Measurements from ENCODE around the gene MSRB1. TPM values are rescaled to one million over a fixed set of nuclear protein-coding genes. Genes with fewer than 3 reads are reported as not detected.

MSRB1 gene
- total and polyA plus RNA-seq, 9 of the 15 experiments (the other 6 are each of a cell fraction or from before 2014, with no cell fraction given) = 5.4 to 33.7 (median 25.7) TPM

GRCh38 chr16:1983544-1984346 is 40.7 kb upstream of the MSRB1 start, which contains the start of gene GFER (continued):
- no peak for TF ChIP-seq ELF4 (CRISPR knock-in tag; IDR thresholded peaks at IDR 0.05)
- TF ChIP-seq GABPA (tag; conservative IDR thresholded peaks at IDR 0.05; ENCODE audit: low read depth) = peak; percentile 66
- no peak for TF ChIP-seq RNF2 (IDR thresholded peaks at IDR 0.05)
- TF ChIP-seq CEBPZ (IDR thresholded peaks at IDR 0.05; ENCODE audit: borderline replicate concordance, low read depth, low read length) = no peak
- TF ChIP-seq ZMIZ1 (IDR thresholded peaks at IDR 0.05; ENCODE audit: low read depth in 2 of 2, low read length in 2 of 2) = peak in 1 of 2 experiments; percentile 27; a peak in 1 of 4 replicates
- no peak for TF ChIP-seq ZNF699 (CRISPR knock-in tag; IDR thresholded peaks at IDR 0.05; ENCODE audit: insufficient replicate concordance)
- no peak for TF ChIP-seq PURB (CRISPR knock-in tag; IDR thresholded peaks at IDR 0.05; ENCODE audit: low read depth)
- TF ChIP-seq GTF2F1 (IDR thresholded peaks at IDR 0.05; ENCODE audit: low read depth, low read length) = 0 out of 2 replicates have a peak, but pooled peaks have one; percentile 35
- TF ChIP-seq KLF16 (IDR thresholded peaks at IDR 0.05) = no peak
- TF ChIP-seq, protein P1, sequence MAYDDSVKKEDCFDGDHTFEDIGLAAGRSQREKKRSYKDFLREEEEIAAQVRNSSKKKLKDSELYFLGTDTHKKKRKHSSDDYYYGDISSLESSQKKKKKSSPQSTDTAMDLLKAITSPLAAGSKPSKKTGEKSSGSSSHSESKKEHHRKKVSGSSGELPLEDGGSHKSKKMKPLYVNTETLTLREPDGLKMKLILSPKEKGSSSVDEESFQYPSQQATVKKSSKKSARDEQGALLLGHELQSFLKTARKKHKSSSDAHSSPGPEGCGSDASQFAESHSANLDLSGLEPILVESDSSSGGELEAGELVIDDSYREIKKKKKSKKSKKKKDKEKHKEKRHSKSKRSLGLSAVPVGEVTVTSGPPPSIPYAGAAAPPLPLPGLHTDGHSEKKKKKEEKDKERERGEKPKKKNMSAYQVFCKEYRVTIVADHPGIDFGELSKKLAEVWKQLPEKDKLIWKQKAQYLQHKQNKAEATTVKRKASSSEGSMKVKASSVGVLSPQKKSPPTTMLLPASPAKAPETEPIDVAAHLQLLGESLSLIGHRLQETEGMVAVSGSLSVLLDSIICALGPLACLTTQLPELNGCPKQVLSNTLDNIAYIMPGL (CRISPR knock-in tag; IDR thresholded peaks at IDR 0.05) = peak; percentile 76; the same call in 1 of the 2 replicates
- TF ChIP-seq CBX1 (IDR thresholded peaks at IDR 0.05; ENCODE audit: low read depth) = peak; percentile 40; the same call in 1 of the 2 replicates
- TF ChIP-seq, protein P2, sequence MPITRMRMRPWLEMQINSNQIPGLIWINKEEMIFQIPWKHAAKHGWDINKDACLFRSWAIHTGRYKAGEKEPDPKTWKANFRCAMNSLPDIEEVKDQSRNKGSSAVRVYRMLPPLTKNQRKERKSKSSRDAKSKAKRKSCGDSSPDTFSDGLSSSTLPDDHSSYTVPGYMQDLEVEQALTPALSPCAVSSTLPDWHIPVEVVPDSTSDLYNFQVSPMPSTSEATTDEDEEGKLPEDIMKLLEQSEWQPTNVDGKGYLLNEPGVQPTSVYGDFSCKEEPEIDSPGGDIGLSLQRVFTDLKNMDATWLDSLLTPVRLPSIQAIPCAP (CRISPR knock-in tag; IDR thresholded peaks at IDR 0.05; ENCODE audit: borderline replicate concordance) = no peak
- TF ChIP-seq, protein P3, sequence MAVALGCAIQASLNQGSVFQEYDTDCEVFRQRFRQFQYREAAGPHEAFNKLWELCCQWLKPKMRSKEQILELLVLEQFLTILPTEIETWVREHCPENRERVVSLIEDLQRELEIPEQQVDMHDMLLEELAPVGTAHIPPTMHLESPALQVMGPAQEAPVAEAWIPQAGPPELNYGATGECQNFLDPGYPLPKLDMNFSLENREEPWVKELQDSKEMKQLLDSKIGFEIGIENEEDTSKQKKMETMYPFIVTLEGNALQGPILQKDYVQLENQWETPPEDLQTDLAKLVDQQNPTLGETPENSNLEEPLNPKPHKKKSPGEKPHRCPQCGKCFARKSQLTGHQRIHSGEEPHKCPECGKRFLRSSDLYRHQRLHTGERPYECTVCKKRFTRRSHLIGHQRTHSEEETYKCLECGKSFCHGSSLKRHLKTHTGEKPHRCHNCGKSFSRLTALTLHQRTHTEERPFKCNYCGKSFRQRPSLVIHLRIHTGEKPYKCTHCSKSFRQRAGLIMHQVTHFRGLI (CRISPR knock-in tag; IDR thresholded peaks at IDR 0.05) = no peak
- TF ChIP-seq ZNF444 (CRISPR knock-in tag; IDR thresholded peaks at IDR 0.05) = no peak
- no peak for TF ChIP-seq NFE2 (IDR thresholded peaks at IDR 0.05; ENCODE audit: low read depth)
